HCT116 (cell line): ENCODE results near the gene CPLX3. TPM values are rescaled to one million over a fixed set of nuclear protein-coding genes. Genes with fewer than 3 reads are reported as not detected.

Source experiments
- ATAC-seq: fragments of 200-7000 bp; cut with Tn5 transposase; 2 replicates; pipeline ENCODE4 v1.9.1; 2020; ENCODE audit warnings: mild to moderate bottlenecking, moderate library complexity
- BruUV-seq: library from RNA; stranded (reverse); fragments of 400-500 nt; replicated peaks from 2 replicates; lab custom pipeline; 2021; lab: Mats Ljungman, UMichigan
- CTCF ChIA-PET: fragments of 300-600 bp; sonication (Branson Sonifier 250); formaldehyde crosslinking; loops from one replicate; lab custom pipeline; 2021; ENCODE audit warnings: antibody characterized with exemption; lab: Charles Lee
- POLR2A ChIA-PET: fragments of 300-600, 350-600 bp; sonication (Branson Sonifier 250); formaldehyde crosslinking; loops from one replicate; lab custom pipeline; 2021; ENCODE audit warnings: antibody characterized with exemption; lab: Charles Lee
- RAD21 ChIA-PET, 2 experiments: fragments of 300-600 bp; sonication (Branson Sonifier 250); formaldehyde crosslinking; loops; one replicate each; lab custom pipeline; 2023; ENCODE audit warnings: low total read pairs in 2 of 2; ENCODE audit not compliant: uncharacterized antibody in 2 of 2, unreplicated experiment in 2 of 2, low non-redundant PET in 1 of 2; lab: Charles Lee
- DNase-seq: peaks from one replicate; pipeline ENCODE4 v3.0.0-alpha.2; 2010; ENCODE audit warnings: low read depth, low spot score
- H2AFZ ChIP-seq: fragments of 200-600 bp; shearing (Covaris generic), sonication (generic); 2 replicates; pipeline ENCODE4 v1.6.1; 2017; ENCODE audit warnings: low read depth, mixed run types, mixed read lengths, antibody characterized with exemption, low read length; ENCODE audit not compliant: poor library complexity, severe bottlenecking
- H3K27ac ChIP-seq: 2 replicates; pipeline ENCODE4 v1.5.1; 2012; ENCODE audit warnings: low read depth, low read length
- H3K27me3 ChIP-seq: fragments of 200-600 bp; sonication (generic); 2 replicates; pipeline ENCODE4 v1.6.1; 2016; ENCODE audit warnings: mixed run types, low read length, mixed read lengths; ENCODE audit not compliant: insufficient read depth
- H3K36me3 ChIP-seq, 2 experiments: fragments of 200-500 bp in 1 of 2; fragments of 200-600 bp in 1 of 2; sonication (Bioruptor generic) in 1 of 2; sonication (generic) in 1 of 2; 2 replicates each; pipeline versions ENCODE4 v1.5.1 to v1.6.1; 2014 to 2016; ENCODE audit warnings: low read length in 2 of 2, inconsistent platforms in 1 of 2, mixed read lengths in 1 of 2, mixed run types in 1 of 2; ENCODE audit not compliant: insufficient read depth in 2 of 2, control insufficient read depth in 1 of 2
- H3K4me1 ChIP-seq, 2 experiments: fragments of 200-600 bp in 1 of 2; sonication (generic) in 1 of 2; 2 replicates each; pipeline versions ENCODE4 v1.5.1 to v1.6.1; 2012 to 2017; ENCODE audit warnings: low read length in 2 of 2, inconsistent platforms in 1 of 2, mild to moderate bottlenecking in 1 of 2, mixed read lengths in 1 of 2, mixed run types in 1 of 2, moderate library complexity in 1 of 2; ENCODE audit not compliant: insufficient read depth in 2 of 2, control insufficient read depth in 1 of 2
- H3K4me2 ChIP-seq: fragments of 200-600 bp; sonication (generic); 2 replicates; pipeline ENCODE4 v1.6.1; 2017; ENCODE audit warnings: mixed run types, low read length, mixed read lengths
- H3K4me3 ChIP-seq, 2 experiments: fragments of 200-600 bp in 1 of 2; sonication (generic) in 1 of 2; replicated peaks in 1 of 2; 2 replicates each; pipeline ENCODE4 v1.5.1; 2011 to 2016; ENCODE audit warnings: low read length in 2 of 2, control low read depth in 1 of 2, low read depth in 1 of 2, mild to moderate bottlenecking in 1 of 2, mixed read lengths in 1 of 2, mixed run types in 1 of 2
- H3K79me2 ChIP-seq: fragments of 200-600 bp; sonication (generic); 2 replicates; pipeline ENCODE4 v1.6.1; 2017; ENCODE audit warnings: mild to moderate bottlenecking, mixed run types, low read length, moderate library complexity, mixed read lengths; ENCODE audit not compliant: insufficient read depth
- H3K9ac ChIP-seq: fragments of 200-600 bp; sonication (generic); 2 replicates; pipeline ENCODE4 v1.6.1; 2016; ENCODE audit warnings: low read length, mixed read lengths
- H3K9me2 ChIP-seq: fragments of 200-600 bp; sonication (generic), shearing (Covaris generic); 2 replicates; pipeline ENCODE4 v1.6.1; 2017; ENCODE audit warnings: mixed run types, mild to moderate bottlenecking, moderate library complexity; ENCODE audit not compliant: insufficient read depth
- H3K9me3 ChIP-seq, 2 experiments: fragments of 200-500 bp in 1 of 2; fragments of 200-600 bp in 1 of 2; sonication (Bioruptor generic) in 1 of 2; sonication (generic) in 1 of 2; 2 replicates each; pipeline ENCODE4 v1.6.1; 2014 to 2017; ENCODE audit warnings: low read length in 2 of 2, mixed read lengths in 2 of 2, inconsistent platforms in 1 of 2, low read depth in 1 of 2, mild to moderate bottlenecking in 1 of 2, mixed run types in 1 of 2, moderate library complexity in 1 of 2; ENCODE audit not compliant: control insufficient read depth in 1 of 2, insufficient read depth in 1 of 2
- H4K20me1 ChIP-seq: fragments of 200-600 bp; sonication (generic), shearing (Covaris generic); 2 replicates; pipeline ENCODE4 v1.6.1; 2017; ENCODE audit warnings: mixed run types, mild to moderate bottlenecking, moderate library complexity; ENCODE audit not compliant: insufficient read depth
- CTCF ChIP-seq, 3 experiments: fragments of 200-600 bp in 1 of 3; sonication (generic) in 1 of 3; IDR thresholded peaks in 2 of 3; conservative IDR thresholded peaks in 1 of 3; 2 replicates each; pipeline ENCODE4 v1.5.1; 2012 to 2017; ENCODE audit warnings: low read depth in 2 of 3, low read length in 2 of 3, antibody characterized with exemption in 1 of 3, borderline replicate concordance in 1 of 3, control low read depth in 1 of 3, mild to moderate bottlenecking in 1 of 3, mixed read lengths in 1 of 3, mixed run types in 1 of 3, moderate library complexity in 1 of 3; ENCODE audit not compliant: insufficient read depth in 1 of 3
- ZNF274 ChIP-seq: fragments of 200-500 bp; sonication (Bioruptor generic); IDR thresholded peaks from 2 replicates; pipeline ENCODE4 v1.6.1; 2014; ENCODE audit warnings: mild to moderate bottlenecking, low read depth, low read length, inconsistent platforms
- intact Hi-C: fragments of 100-400 bp; cut with micrococcal nuclease; formaldehyde crosslinking; loops from 2 replicates; pipeline ENCODE4 v1.10.0; 2022
- total RNA-seq: library from RNA; stranded (reverse); gene quantifications from one replicate; pipeline ENCODE4 v1.2.1, GENCODE V29; 2021; ENCODE audit not compliant: unreplicated experiment

CPLX3 gene
- total RNA-seq, 1 experiment from 2014 or later: not detected

- CTCF ChIA-PET: no interaction called here
These were observed 13.3 kb downstream of the CPLX3 start for GRCh38 chr15:74839526-74840395.

More at GRCh38 chr15:74839526-74840395, 13.3 kb downstream of the CPLX3 start:
- POLR2A ChIA-PET: no interaction called here
- Histone ChIP-seq H2AFZ (no peak overlapping the region), H3K9me3 (no peaks in the 10 kb centered on the region), H3K4me2 (no peak overlapping the region), H3K4me1 (peaks cover 9 to 26% of the 10 kb centered on the region in 2 experiments; a peak in 3 of 4 replicates), H4K20me1 (no peaks in the 10 kb centered on the region), H3K27me3 (no peaks in the 10 kb centered on the region), H3K9ac (no peak overlapping the region), H3K9me2 (no peaks in the 10 kb centered on the region), H3K4me3 (no peak overlapping the region), H3K79me2 (peaks cover 6% of the 10 kb centered on the region; the same call in 1 of the 2 replicates), H3K27ac (no peak overlapping the region), H3K36me3 (peaks cover 2 to 8% of the 10 kb centered on the region in 2 experiments; a peak in 2 of 4 replicates)
- RAD21 ChIA-PET: no interaction called here
- no TSS peak for BruUV-seq
- DNase-seq: no peak
- intact Hi-C loops: no loop called here
- TF ChIP-seq ZNF274: no peak
- 0 out of 6 replicates have a peak, but pooled peaks of 1 of the 3 experiments have one; percentile 15 for TF ChIP-seq CTCF (IDR thresholded peaks at IDR 0.05 in 2 of 3, conservative IDR thresholded peaks at IDR 0.05 in 1 of 3; ENCODE audit: borderline replicate concordance in 1 of 3, insufficient read depth in 1 of 3, low read depth in 2 of 3, low read length in 2 of 3)
- ATAC-seq: no peak
